Ovary (tissue), 9 donors: ENCODE data around the gene CEP350. TPM values are rescaled to one million over a fixed set of nuclear protein-coding genes. Genes with fewer than 3 reads are reported as not detected.

Experiments
- DNase-seq, 5 donors: peaks; one replicate each; pipeline ENCODE4 v3.0.0-alpha.2; 2019 to 2020
- H3K27ac ChIP-seq, 2 donors: fragments of 200-600 bp; one replicate each; pipeline versions ENCODE4 v1.5.1 to v1.8.0; 2019 to 2022
- H3K27me3 ChIP-seq: fragments of 200-600 bp; one replicate; pipeline ENCODE4 v1.8.0; 2022
- H3K36me3 ChIP-seq: fragments of 200-600 bp; sonication (generic); one replicate; pipeline ENCODE4 v1.5.1; 2019
- H3K4me1 ChIP-seq: one replicate; pipeline ENCODE4 v1.8.1; 2013; ENCODE audit warnings: mild to moderate bottlenecking, moderate library complexity; ENCODE audit not compliant: insufficient read depth
- H3K4me3 ChIP-seq: fragments of 200-600 bp; sonication (generic); one replicate; pipeline ENCODE4 v1.5.1; 2017
- H3K9me3 ChIP-seq, 2 donors: fragments of 200-600 bp in 1 of 2; sonication (generic) in 1 of 2; one replicate each; pipeline versions ENCODE4 v1.5.1 to v1.8.1; 2013 to 2019; ENCODE audit warnings: mild to moderate bottlenecking in 1 of 2, moderate library complexity in 1 of 2
- EP300 ChIP-seq: sonication (generic); formaldehyde crosslinking; IDR thresholded peaks from one replicate; pipeline ENCODE4 v1.6.1; 2017; ENCODE audit warnings: antibody characterized with exemption
- POLR2A ChIP-seq: fragments of 450-650 bp; IDR thresholded peaks from one replicate; pipeline ENCODE4 v1.6.1; 2017; ENCODE audit warnings: antibody characterized with exemption, mild to moderate bottlenecking, moderate library complexity
- WGBS, 3 donors: extraction: QIAGEN DNeasy Blood & Tissue Kit in 1 of 3; methylation state at CpG; one replicate each; pipeline versions ENCODE4 v1.1.5 to v1.1.7; 2013 to 2017; 5-methylcytosine and 5-hydroxymethylcytosine counted together
- intact Hi-C, 4 donors: fragments of 100-400 bp; cut with DNase I; formaldehyde crosslinking; loops; one replicate each; pipeline versions ENCODE4 v1.11.0 to v1.15.1; 2022 to 2023
- polyA plus RNA-seq, 2 donors: library from polyadenylated mRNA; stranded (reverse); fragments of 200-250 nt in 1 of 2; fragments of 350-450 nt in 1 of 2; fragmentation: Illumina TruSeq in 1 of 2; extraction: RNeasy Lipid Tissue Mini Kit (QIAGEN cat#74804) in 1 of 2; gene quantifications; one replicate each; pipeline ENCODE4 v1.2.3, GENCODE V29; 2013 to 2014
- total RNA-seq, 7 donors: library from RNA; depleted of rRNA in 2 of 7; stranded (reverse); fragments of >200 nt in 2 of 7; fragmentation: NEBNext Ultra II Directional in 3 of 7; extraction: Animal tissue kit (Norgen Biotek cat#: 25700) in 3 of 7; gene quantifications; one replicate each; pipeline versions ENCODE4 v1.1.0 to v1.2.4, GENCODE V29; 2016 to 2023
- TF ChIP-seq, protein P1 (sequence below), 3 donors: fragments of 450-650 bp in 2 of 3; fragments of 200-600 bp in 1 of 3; IDR thresholded peaks; one replicate each; pipeline versions ENCODE4 v1.5.1 to v1.8.0; 2016 to 2022; ENCODE audit warnings: antibody characterized with exemption in 3 of 3, mild to moderate bottlenecking in 1 of 3
- donor health status: DM: no; HTN: no; CAD: no; lungs with moderate emphysema.
- donor health status: DM: no; HTN: no; CAD: no.
- donor health status: Bipolar disorder and iron deficiency.
- donor health status: DM: yes; HTN: yes; CAD: no.
- donor health status: DM: no; HTN: no; CAD: no.
- donor health status: DM: yes; HTN: yes; CAD: no.

The CEP350 gene
- total and polyA plus RNA-seq, 9 donors: 7.9 to 69.4 (median 53.1) TPM

- no peak overlapping the region for H3K27ac ChIP-seq
- H3K4me1 ChIP-seq: no peaks in the 10 kb centered on the region
- TF ChIP-seq EP300 (no peak), POLR2A (no peak)
- TF ChIP-seq, protein P1, sequence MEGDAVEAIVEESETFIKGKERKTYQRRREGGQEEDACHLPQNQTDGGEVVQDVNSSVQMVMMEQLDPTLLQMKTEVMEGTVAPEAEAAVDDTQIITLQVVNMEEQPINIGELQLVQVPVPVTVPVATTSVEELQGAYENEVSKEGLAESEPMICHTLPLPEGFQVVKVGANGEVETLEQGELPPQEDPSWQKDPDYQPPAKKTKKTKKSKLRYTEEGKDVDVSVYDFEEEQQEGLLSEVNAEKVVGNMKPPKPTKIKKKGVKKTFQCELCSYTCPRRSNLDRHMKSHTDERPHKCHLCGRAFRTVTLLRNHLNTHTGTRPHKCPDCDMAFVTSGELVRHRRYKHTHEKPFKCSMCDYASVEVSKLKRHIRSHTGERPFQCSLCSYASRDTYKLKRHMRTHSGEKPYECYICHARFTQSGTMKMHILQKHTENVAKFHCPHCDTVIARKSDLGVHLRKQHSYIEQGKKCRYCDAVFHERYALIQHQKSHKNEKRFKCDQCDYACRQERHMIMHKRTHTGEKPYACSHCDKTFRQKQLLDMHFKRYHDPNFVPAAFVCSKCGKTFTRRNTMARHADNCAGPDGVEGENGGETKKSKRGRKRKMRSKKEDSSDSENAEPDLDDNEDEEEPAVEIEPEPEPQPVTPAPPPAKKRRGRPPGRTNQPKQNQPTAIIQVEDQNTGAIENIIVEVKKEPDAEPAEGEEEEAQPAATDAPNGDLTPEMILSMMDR (IDR thresholded peaks at IDR 0.05): no peak
- WGBS, 3 donors: 80 to 88% (median 84%) methylated on average over 5 of the region's 5 CpGs
- H3K9me3 ChIP-seq: no peaks in the 10 kb centered on the region
- no peak for DNase-seq
- H3K36me3 ChIP-seq: no peaks in the 10 kb centered on the region
- intact Hi-C loops: loop anchor here in 2 of 4 donors (10.0 kb wide), 2 partner anchors 103 to 113 kb away; no protein-coding TSS in a partner anchor
- H3K27me3 ChIP-seq: no peaks in the 10 kb centered on the region
- H3K4me3 ChIP-seq: no peak overlapping the region
Observed at GRCh38 chr1:180071759-180072158, 117.1 kb downstream of the CEP350 start.

- intact Hi-C loops: no loop called here
- no peak overlapping the region for H3K4me3 ChIP-seq
- TF ChIP-seq POLR2A (no peak), EP300 (no peak)
- TF ChIP-seq, protein P1 (IDR thresholded peaks at IDR 0.05): no peak
- DNase-seq: no peak
- no peaks in the 10 kb centered on the region for H3K9me3 ChIP-seq
- no peak overlapping the region for H3K27ac ChIP-seq
- no peaks in the 10 kb centered on the region for H3K27me3 ChIP-seq
- H3K36me3 ChIP-seq: no peaks in the 10 kb centered on the region
- H3K4me1 ChIP-seq: no peaks in the 10 kb centered on the region
- 97 to 100% (median 100%) methylated on average over 1 of the region's 1 CpG for WGBS, 3 donors
Observed at GRCh38 chr1:180080439-180080838, 125.8 kb downstream of the CEP350 start.

GRCh38 chr1:180081474-180081873 is 126.9 kb downstream of the CEP350 start:
- Histone ChIP-seq H3K27ac (no peak overlapping the region), H3K4me3 (no peak overlapping the region), H3K27me3 (no peaks in the 10 kb centered on the region), H3K4me1 (no peaks in the 10 kb centered on the region), H3K36me3 (no peaks in the 10 kb centered on the region), H3K9me3 (no peaks in the 10 kb centered on the region)
- DNase-seq: no peak
- TF ChIP-seq EP300 (no peak), POLR2A (no peak)
- TF ChIP-seq, protein P1 (IDR thresholded peaks at IDR 0.05): no peak
- 91 to 94% (median 93%) methylated on average over 2 of the region's 2 CpGs for WGBS, 3 donors
- intact Hi-C loops: no loop called here

- WGBS, 3 donors: 64 to 89% (median 78%) methylated on average over 1 of the region's 1 CpG
- Histone ChIP-seq H3K4me3 (no peak overlapping the region), H3K27ac (no peak overlapping the region), H3K27me3 (no peaks in the 10 kb centered on the region), H3K36me3 (no peaks in the 10 kb centered on the region), H3K4me1 (no peaks in the 10 kb centered on the region), H3K9me3 (no peaks in the 10 kb centered on the region)
- DNase-seq: no peak
- intact Hi-C loops: no loop called here
- TF ChIP-seq POLR2A: no peak
- TF ChIP-seq, protein P1 (IDR thresholded peaks at IDR 0.05): no peak
- no peak for TF ChIP-seq EP300
Observed at GRCh38 chr1:180083164-180083563, 128.6 kb downstream of the CEP350 start.
